ENCODE data around the gene JMJD1C. TPM values are rescaled to one million over a fixed set of nuclear protein-coding genes. Genes with fewer than 3 reads are reported as not detected.

Gene JMJD1C
- polyA plus RNA-seq, 2 of the 4 experiments (the other 2 are of a cell fraction) = 15.9 to 47.2 TPM

DNA sequence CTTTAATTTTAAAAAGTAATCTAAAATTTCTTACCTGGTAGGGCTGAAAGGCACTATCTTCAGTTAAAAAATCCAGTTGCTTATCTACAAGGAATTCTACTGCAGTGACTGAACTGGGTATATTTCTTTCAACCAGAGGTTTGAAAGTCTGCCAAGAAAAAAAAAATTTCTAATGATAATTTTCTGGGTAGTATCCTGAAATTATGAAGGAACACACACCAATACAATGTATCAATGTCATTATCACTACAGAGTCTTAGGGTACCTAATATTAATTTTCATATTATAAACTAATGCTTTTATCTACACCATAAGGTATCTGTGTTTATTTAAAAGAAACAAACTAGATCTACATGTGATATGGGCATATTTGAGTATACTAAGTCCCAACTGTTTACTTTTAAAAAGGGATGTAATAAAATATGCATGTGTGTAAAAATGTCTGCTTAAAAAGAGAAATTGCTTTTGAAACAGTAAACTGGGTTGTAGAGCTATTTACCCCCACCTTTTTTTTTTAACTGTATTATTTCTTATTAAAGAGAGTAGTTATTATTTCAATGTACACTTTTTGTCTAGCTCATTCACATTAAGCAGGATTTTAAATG, 201.1 kb downstream of the JMJD1C start (continued):
- TF ChIP-seq, protein P1, sequence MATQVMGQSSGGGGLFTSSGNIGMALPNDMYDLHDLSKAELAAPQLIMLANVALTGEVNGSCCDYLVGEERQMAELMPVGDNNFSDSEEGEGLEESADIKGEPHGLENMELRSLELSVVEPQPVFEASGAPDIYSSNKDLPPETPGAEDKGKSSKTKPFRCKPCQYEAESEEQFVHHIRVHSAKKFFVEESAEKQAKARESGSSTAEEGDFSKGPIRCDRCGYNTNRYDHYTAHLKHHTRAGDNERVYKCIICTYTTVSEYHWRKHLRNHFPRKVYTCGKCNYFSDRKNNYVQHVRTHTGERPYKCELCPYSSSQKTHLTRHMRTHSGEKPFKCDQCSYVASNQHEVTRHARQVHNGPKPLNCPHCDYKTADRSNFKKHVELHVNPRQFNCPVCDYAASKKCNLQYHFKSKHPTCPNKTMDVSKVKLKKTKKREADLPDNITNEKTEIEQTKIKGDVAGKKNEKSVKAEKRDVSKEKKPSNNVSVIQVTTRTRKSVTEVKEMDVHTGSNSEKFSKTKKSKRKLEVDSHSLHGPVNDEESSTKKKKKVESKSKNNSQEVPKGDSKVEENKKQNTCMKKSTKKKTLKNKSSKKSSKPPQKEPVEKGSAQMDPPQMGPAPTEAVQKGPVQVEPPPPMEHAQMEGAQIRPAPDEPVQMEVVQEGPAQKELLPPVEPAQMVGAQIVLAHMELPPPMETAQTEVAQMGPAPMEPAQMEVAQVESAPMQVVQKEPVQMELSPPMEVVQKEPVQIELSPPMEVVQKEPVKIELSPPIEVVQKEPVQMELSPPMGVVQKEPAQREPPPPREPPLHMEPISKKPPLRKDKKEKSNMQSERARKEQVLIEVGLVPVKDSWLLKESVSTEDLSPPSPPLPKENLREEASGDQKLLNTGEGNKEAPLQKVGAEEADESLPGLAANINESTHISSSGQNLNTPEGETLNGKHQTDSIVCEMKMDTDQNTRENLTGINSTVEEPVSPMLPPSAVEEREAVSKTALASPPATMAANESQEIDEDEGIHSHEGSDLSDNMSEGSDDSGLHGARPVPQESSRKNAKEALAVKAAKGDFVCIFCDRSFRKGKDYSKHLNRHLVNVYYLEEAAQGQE (IDR thresholded peaks at IDR 0.05) = no peak
- TF ChIP-seq, protein P2, sequence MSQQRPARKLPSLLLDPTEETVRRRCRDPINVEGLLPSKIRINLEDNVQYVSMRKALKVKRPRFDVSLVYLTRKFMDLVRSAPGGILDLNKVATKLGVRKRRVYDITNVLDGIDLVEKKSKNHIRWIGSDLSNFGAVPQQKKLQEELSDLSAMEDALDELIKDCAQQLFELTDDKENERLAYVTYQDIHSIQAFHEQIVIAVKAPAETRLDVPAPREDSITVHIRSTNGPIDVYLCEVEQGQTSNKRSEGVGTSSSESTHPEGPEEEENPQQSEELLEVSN (IDR thresholded peaks at IDR 0.05; ENCODE audit: borderline replicate concordance, low read depth) = no peak
- no peak for TF ChIP-seq TFCP2L1 (CRISPR knock-in tag; IDR thresholded peaks at IDR 0.05)
- TF ChIP-seq ZC3H11A (IDR thresholded peaks at IDR 0.05) = no peak
- TF ChIP-seq MAZ (IDR thresholded peaks at IDR 0.05; ENCODE audit: borderline replicate concordance, low read depth, low read length) = no peak
- TF ChIP-seq CHD4 (IDR thresholded peaks at IDR 0.05; ENCODE audit: borderline replicate concordance) = no peak
- TF ChIP-seq JUN (IDR thresholded peaks at IDR 0.05) = no peak
- TF ChIP-seq, protein P3, sequence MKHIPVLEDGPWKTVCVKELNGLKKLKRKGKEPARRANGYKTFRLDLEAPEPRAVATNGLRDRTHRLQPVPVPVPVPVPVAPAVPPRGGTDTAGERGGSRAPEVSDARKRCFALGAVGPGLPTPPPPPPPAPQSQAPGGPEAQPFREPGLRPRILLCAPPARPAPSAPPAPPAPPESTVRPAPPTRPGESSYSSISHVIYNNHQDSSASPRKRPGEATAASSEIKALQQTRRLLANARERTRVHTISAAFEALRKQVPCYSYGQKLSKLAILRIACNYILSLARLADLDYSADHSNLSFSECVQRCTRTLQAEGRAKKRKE (CRISPR knock-in tag; IDR thresholded peaks at IDR 0.05; ENCODE audit: low read depth) = no peak
- TF ChIP-seq RAD21 (conservative IDR thresholded peaks at IDR 0.05 in 1 of 2, IDR thresholded peaks at IDR 0.05 in 1 of 2) = no peak

DNA sequence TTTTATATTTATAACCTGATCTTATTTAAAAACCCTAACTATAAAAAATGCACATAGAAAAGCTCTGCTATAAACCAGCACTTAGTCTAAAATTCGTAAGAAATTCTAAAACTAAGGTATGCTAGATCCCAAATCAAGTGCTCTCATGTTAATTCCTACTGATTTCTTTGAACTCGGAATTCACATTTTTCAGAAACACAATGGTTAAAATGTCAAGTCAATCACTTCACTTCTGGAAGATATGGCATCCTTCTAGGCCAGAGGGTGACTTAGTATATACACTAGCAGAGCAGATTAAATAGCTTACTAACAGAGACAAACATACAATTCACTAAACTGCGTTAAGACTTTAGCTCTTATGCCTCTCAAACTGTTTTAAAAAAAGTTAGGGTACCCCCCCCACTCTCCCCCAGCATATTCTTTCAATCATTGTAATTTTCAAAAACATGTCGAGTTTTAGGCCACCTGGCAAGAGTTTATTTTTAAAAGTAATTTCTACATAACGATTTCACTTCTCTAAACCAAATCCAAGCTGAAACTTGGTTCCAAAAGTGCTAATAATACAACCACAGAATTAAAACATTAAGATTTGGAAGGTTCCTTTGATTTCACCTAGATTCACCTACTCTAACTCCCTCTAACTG, 203.2 kb downstream of the JMJD1C start:
- TF ChIP-seq ZC3H11A (IDR thresholded peaks at IDR 0.05) = no peak
- TF ChIP-seq, protein P3 (CRISPR knock-in tag; IDR thresholded peaks at IDR 0.05; ENCODE audit: low read depth) = no peak
- TF ChIP-seq, protein P4, sequence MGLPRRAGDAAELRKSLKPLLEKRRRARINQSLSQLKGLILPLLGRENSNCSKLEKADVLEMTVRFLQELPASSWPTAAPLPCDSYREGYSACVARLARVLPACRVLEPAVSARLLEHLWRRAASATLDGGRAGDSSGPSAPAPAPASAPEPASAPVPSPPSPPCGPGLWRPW (IDR thresholded peaks at IDR 0.05) = no peak
- TF ChIP-seq, protein P5, sequence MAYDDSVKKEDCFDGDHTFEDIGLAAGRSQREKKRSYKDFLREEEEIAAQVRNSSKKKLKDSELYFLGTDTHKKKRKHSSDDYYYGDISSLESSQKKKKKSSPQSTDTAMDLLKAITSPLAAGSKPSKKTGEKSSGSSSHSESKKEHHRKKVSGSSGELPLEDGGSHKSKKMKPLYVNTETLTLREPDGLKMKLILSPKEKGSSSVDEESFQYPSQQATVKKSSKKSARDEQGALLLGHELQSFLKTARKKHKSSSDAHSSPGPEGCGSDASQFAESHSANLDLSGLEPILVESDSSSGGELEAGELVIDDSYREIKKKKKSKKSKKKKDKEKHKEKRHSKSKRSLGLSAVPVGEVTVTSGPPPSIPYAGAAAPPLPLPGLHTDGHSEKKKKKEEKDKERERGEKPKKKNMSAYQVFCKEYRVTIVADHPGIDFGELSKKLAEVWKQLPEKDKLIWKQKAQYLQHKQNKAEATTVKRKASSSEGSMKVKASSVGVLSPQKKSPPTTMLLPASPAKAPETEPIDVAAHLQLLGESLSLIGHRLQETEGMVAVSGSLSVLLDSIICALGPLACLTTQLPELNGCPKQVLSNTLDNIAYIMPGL (CRISPR knock-in tag; IDR thresholded peaks at IDR 0.05; ENCODE audit: borderline replicate concordance) = no peak
- TF ChIP-seq, protein P6, sequence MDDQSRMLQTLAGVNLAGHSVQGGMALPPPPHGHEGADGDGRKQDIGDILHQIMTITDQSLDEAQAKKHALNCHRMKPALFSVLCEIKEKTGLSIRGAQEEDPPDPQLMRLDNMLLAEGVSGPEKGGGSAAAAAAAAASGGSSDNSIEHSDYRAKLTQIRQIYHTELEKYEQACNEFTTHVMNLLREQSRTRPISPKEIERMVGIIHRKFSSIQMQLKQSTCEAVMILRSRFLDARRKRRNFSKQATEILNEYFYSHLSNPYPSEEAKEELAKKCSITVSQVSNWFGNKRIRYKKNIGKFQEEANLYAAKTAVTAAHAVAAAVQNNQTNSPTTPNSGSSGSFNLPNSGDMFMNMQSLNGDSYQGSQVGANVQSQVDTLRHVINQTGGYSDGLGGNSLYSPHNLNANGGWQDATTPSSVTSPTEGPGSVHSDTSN (IDR thresholded peaks at IDR 0.05) = no peak
- no peak for TF ChIP-seq MYC (IDR thresholded peaks at IDR 0.05; ENCODE audit: borderline replicate concordance, low read length)
- no peak for TF ChIP-seq KDM1A (IDR thresholded peaks at IDR 0.05; ENCODE audit: low read depth)
- no peak for TF ChIP-seq SMC3 (IDR thresholded peaks at IDR 0.05)
- TF ChIP-seq, protein P2 (IDR thresholded peaks at IDR 0.05; ENCODE audit: borderline replicate concordance, low read depth) = no peak
- no peak for TF ChIP-seq ZSCAN20 (CRISPR knock-in tag; IDR thresholded peaks at IDR 0.05)
- TF ChIP-seq FOSL2 (IDR thresholded peaks at IDR 0.05) = no peak
- TF ChIP-seq FOSL2 (CRISPR knock-in tag; IDR thresholded peaks at IDR 0.05) = no peak
- TF ChIP-seq RAD21 (conservative IDR thresholded peaks at IDR 0.05 in 1 of 2, IDR thresholded peaks at IDR 0.05 in 1 of 2) = no peak
- TF ChIP-seq POLR2AphosphoS2 (conservative IDR thresholded peaks at IDR 0.05; ENCODE audit: low read length) = no peak
- TF ChIP-seq, protein P7, sequence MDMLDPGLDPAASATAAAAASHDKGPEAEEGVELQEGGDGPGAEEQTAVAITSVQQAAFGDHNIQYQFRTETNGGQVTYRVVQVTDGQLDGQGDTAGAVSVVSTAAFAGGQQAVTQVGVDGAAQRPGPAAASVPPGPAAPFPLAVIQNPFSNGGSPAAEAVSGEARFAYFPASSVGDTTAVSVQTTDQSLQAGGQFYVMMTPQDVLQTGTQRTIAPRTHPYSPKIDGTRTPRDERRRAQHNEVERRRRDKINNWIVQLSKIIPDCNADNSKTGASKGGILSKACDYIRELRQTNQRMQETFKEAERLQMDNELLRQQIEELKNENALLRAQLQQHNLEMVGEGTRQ (IDR thresholded peaks at IDR 0.05) = no peak
- TF ChIP-seq PHF8 (IDR thresholded peaks at IDR 0.05; ENCODE audit: borderline replicate concordance, low read depth) = no peak
- TF ChIP-seq GATA3 (IDR thresholded peaks at IDR 0.05; ENCODE audit: borderline replicate concordance) = no peak
- no peak for TF ChIP-seq EHF (CRISPR knock-in tag; IDR thresholded peaks at IDR 0.05)
- FAIRE-seq = peak; percentile 18
- Histone ChIP-seq H3K27ac (no peak overlapping the region), H3K4me1 (peaks cover 44% of the 10 kb centered on the region), H3K9me3 (no peaks in the 10 kb centered on the region), H3K4me3 (no peak overlapping the region), H3K4me2 (no peak overlapping the region)
- ATAC-seq = no peak
- no peak for DNase-seq (ENCODE audit: low read depth in 1 of 2, low spot score in 1 of 2)
- WGBS (ENCODE audit: missing lambda C conversion rate) = 91% methylated on average over 5 of the region's 5 CpGs
- POLR2A ChIA-PET = no interaction called here
- CTCF ChIA-PET = interaction anchor here (0.8 to 1.5 kb wide), 5 partner anchors 13 to 505 kb away, joined by 3 to 7 read pairs (median 3); no protein-coding TSS in a partner anchor
